H1 (cell line): Measurements from ENCODE around the gene ZNF362. TPM values are rescaled to one million over a fixed set of nuclear protein-coding genes. Genes with fewer than 3 reads are reported as not detected.

Experiments
- CTCF ChIA-PET: fragments of 300-600 bp; sonication (Branson Sonifier 250); formaldehyde crosslinking; loops from one replicate; lab custom pipeline; 2021; ENCODE audit not compliant: partially characterized antibody; lab: Charles Lee
- POLR2A ChIA-PET: fragments of 300-600 bp; sonication (Branson Sonifier 250); formaldehyde crosslinking; loops from one replicate; lab custom pipeline; 2021; ENCODE audit warnings: inconsistent platforms; ENCODE audit not compliant: partially characterized antibody; lab: Charles Lee
- DNase-seq, 2 experiments: peaks; one replicate each; pipeline versions ENCODE4 v3.0.0 to v3.0.0-alpha.2; 2010 to 2022; ENCODE audit warnings: low spot score in 2 of 2, low read depth in 1 of 2, mixed read lengths in 1 of 2
- FAIRE-seq: peaks from 2 replicates; lab custom pipeline; 2011; peaks lifted over from hg19 to GRCh38; lab: Jason Lieb, UNC
- H2AFZ ChIP-seq: 2 replicates; pipeline ENCODE4 v1.8.1; 2012; ENCODE audit warnings: low read length, inconsistent platforms
- H2AK5ac ChIP-seq: 2 replicates; pipeline ENCODE4 v1.6.1; 2013; ENCODE audit warnings: low read depth, low read length
- H2BK120ac ChIP-seq: replicated peaks from 2 replicates; pipeline ENCODE3; 2013; ENCODE audit warnings: low read depth, low read length, inconsistent platforms
- H2BK12ac ChIP-seq: 2 replicates; pipeline ENCODE4 v1.6.1; 2013; ENCODE audit warnings: low read depth, low read length
- H2BK15ac ChIP-seq: 2 replicates; pipeline ENCODE4 v1.6.1; 2013; ENCODE audit warnings: low read length
- H2BK20ac ChIP-seq: 2 replicates; pipeline ENCODE4 v1.6.1; 2013; ENCODE audit warnings: low read length
- H2BK5ac ChIP-seq: 2 replicates; pipeline ENCODE4 v1.6.1; 2013; ENCODE audit warnings: low read depth, low read length
- H3K14ac ChIP-seq: 2 replicates; pipeline ENCODE4 v1.6.1; 2013; ENCODE audit warnings: inconsistent platforms; ENCODE audit not compliant: insufficient read length
- H3K18ac ChIP-seq: 2 replicates; pipeline ENCODE4 v1.6.1; 2013; ENCODE audit warnings: low read length; ENCODE audit errors: extremely low read depth
- H3K23ac ChIP-seq: 2 replicates; pipeline ENCODE4 v1.6.1; 2013; ENCODE audit warnings: inconsistent platforms; ENCODE audit not compliant: insufficient read length
- H3K23me2 ChIP-seq: 2 replicates; pipeline ENCODE4 v1.6.1; 2013; ENCODE audit warnings: low read depth, low read length
- H3K27ac ChIP-seq: 2 replicates; pipeline ENCODE4 v1.6.1; 2011; ENCODE audit warnings: low read depth, low read length, inconsistent platforms
- H3K27me3 ChIP-seq, 4 experiments: replicated peaks in 1 of 4; 1 replicate in 1 of 4; 2 replicates in 3 of 4; pipeline versions ENCODE4 v1.6.1 to v1.8.1; 2011 to 2013; ENCODE audit warnings: low read length in 3 of 4, mild to moderate bottlenecking in 3 of 4, inconsistent platforms in 2 of 4, mixed read lengths in 2 of 4, moderate library complexity in 1 of 4; ENCODE audit not compliant: control insufficient read depth in 3 of 4, insufficient read depth in 3 of 4; ENCODE audit errors: extremely low read depth in 1 of 4
- H3K36me3 ChIP-seq, 4 experiments: 2 replicates each; pipeline versions ENCODE4 v1.6.1 to v1.8.1; 2011 to 2013; ENCODE audit warnings: mild to moderate bottlenecking in 4 of 4, low read length in 3 of 4, moderate library complexity in 2 of 4, control low read depth in 1 of 4, inconsistent platforms in 1 of 4; ENCODE audit not compliant: insufficient read depth in 4 of 4, control insufficient read depth in 2 of 4
- H3K4ac ChIP-seq: replicated peaks from 2 replicates; pipeline ENCODE3; 2013; ENCODE audit warnings: low read length, low read depth, mixed read lengths, inconsistent platforms; ENCODE audit not compliant: insufficient read length
- H3K4me1 ChIP-seq, 4 experiments: replicated peaks in 1 of 4; 1 replicate in 1 of 4; 2 replicates in 3 of 4; pipeline versions ENCODE4 v1.6.1 to v1.8.1; 2011 to 2013; ENCODE audit warnings: low read length in 3 of 4, inconsistent platforms in 2 of 4, mixed read lengths in 1 of 4; ENCODE audit not compliant: insufficient read depth in 4 of 4, control insufficient read depth in 3 of 4
- H3K4me2 ChIP-seq, 2 experiments: 2 replicates each; pipeline versions ENCODE4 v1.6.1 to v1.8.1; 2011 to 2013; ENCODE audit warnings: low read depth in 2 of 2, low read length in 2 of 2, control low read depth in 1 of 2, inconsistent platforms in 1 of 2, mild to moderate bottlenecking in 1 of 2; ENCODE audit not compliant: insufficient read depth in 1 of 2
- H3K4me3 ChIP-seq, 4 experiments: fragments of 200-600, 300-600 bp in 1 of 4; sonication (generic), shearing (Covaris generic), sonication (Bioruptor Twin) in 1 of 4; 2 replicates each; pipeline versions ENCODE4 v1.5.1 to v1.8.1; 2011 to 2016; ENCODE audit warnings: low read length in 4 of 4, low read depth in 3 of 4, control low read depth in 2 of 4, inconsistent platforms in 2 of 4, mild to moderate bottlenecking in 2 of 4, mixed read lengths in 1 of 4, moderate library complexity in 1 of 4; ENCODE audit not compliant: insufficient read depth in 2 of 4; ENCODE audit errors: extremely low read depth in 1 of 4
- H3K56ac ChIP-seq: replicated peaks from 2 replicates; pipeline ENCODE3; 2013; ENCODE audit warnings: low read depth, mild to moderate bottlenecking, mixed read lengths, low read length, inconsistent platforms; ENCODE audit not compliant: insufficient read length
- H3K79me1 ChIP-seq: 2 replicates; pipeline ENCODE4 v1.6.1; 2013; ENCODE audit warnings: low read depth, low read length, control low read depth
- H3K79me2 ChIP-seq, 2 experiments: 2 replicates each; pipeline versions ENCODE4 v1.6.1 to v1.8.1; 2012 to 2013; ENCODE audit warnings: low read length in 2 of 2, mild to moderate bottlenecking in 2 of 2, inconsistent platforms in 1 of 2; ENCODE audit not compliant: insufficient read depth in 2 of 2, control insufficient read depth in 1 of 2
- H3K9ac ChIP-seq, 4 experiments: replicated peaks in 1 of 4; 1 replicate in 1 of 4; 2 replicates in 3 of 4; pipeline versions ENCODE4 v1.6.1 to v1.8.1; 2011 to 2013; ENCODE audit warnings: low read depth in 3 of 4, low read length in 3 of 4, control low read depth in 2 of 4, mild to moderate bottlenecking in 2 of 4, moderate library complexity in 2 of 4, inconsistent platforms in 1 of 4; ENCODE audit errors: extremely low read depth in 1 of 4
- H3K9me3 ChIP-seq, 2 experiments: 2 replicates each; pipeline versions ENCODE4 v1.6.1 to v1.8.1; 2012 to 2013; ENCODE audit warnings: mild to moderate bottlenecking in 2 of 2, moderate library complexity in 2 of 2, control low read depth in 1 of 2, inconsistent platforms in 1 of 2, low read depth in 1 of 2, low read length in 1 of 2, mixed read lengths in 1 of 2; ENCODE audit not compliant: insufficient read depth in 2 of 2
- H4K20me1 ChIP-seq, 2 experiments: replicated peaks in 1 of 2; 2 replicates each; pipeline versions ENCODE3 to v1.8.1; 2011 to 2013; ENCODE audit warnings: inconsistent platforms in 2 of 2, low read length in 2 of 2, mild to moderate bottlenecking in 1 of 2; ENCODE audit not compliant: insufficient read depth in 2 of 2, control insufficient read depth in 1 of 2
- H4K5ac ChIP-seq: 2 replicates; pipeline ENCODE4 v1.6.1; 2013; ENCODE audit warnings: low read length, low read depth, mixed read lengths, inconsistent platforms; ENCODE audit not compliant: insufficient read length
- H4K8ac ChIP-seq: 2 replicates; pipeline ENCODE4 v1.8.0; 2013; ENCODE audit warnings: mild to moderate bottlenecking, moderate library complexity, low read length, inconsistent platforms; ENCODE audit not compliant: insufficient read depth; ENCODE audit errors: extremely low read depth
- H4K91ac ChIP-seq: replicated peaks from 2 replicates; pipeline ENCODE3; 2013; ENCODE audit warnings: low read length, mixed read lengths, inconsistent platforms; ENCODE audit not compliant: insufficient read length
- CEBPB ChIP-seq: IDR thresholded peaks from 2 replicates; pipeline ENCODE4 v1.6.1; 2012; ENCODE audit warnings: low read depth, low read length
- NRF1 ChIP-seq: IDR thresholded peaks from 2 replicates; pipeline ENCODE4 v1.6.1; 2011; ENCODE audit warnings: mild to moderate bottlenecking, low read depth, low read length, improper control_type of control experiment
- PHF8 ChIP-seq: fragments of 200-600 bp; sonication (generic); conservative IDR thresholded peaks from 2 replicates; pipeline ENCODE4 v1.7.1; 2012; ENCODE audit warnings: low read depth, mild to moderate bottlenecking, inconsistent platforms, low read length, moderate library complexity
- POU5F1 ChIP-seq: IDR thresholded peaks from 2 replicates; pipeline ENCODE4 v1.6.1; 2011; ENCODE audit warnings: low read depth, mild to moderate bottlenecking, low read length, moderate library complexity
- SIRT6 ChIP-seq: IDR thresholded peaks from one replicate; pipeline ENCODE4 v1.7.1; 2012; ENCODE audit warnings: low read length, inconsistent platforms
- TCF12 ChIP-seq: IDR thresholded peaks from 2 replicates; pipeline ENCODE4 v1.6.1; 2011; ENCODE audit warnings: low read depth, mild to moderate bottlenecking, low read length
- USF2 ChIP-seq: IDR thresholded peaks from 2 replicates; pipeline ENCODE4 v1.6.1; 2011; ENCODE audit warnings: low read length, improper control_type of control experiment
- WGBS, 2 experiments: shearing (Covaris generic) in 1 of 2; methylation state at CpG; one replicate each; pipeline versions ENCODE4 v1.1.6 to v1.1.7; 2013 to 2015; ENCODE audit warnings: low lambda C conversion rate in 2 of 2, mixed read lengths in 2 of 2, inconsistent platforms in 1 of 2, low coverage in 1 of 2, missing lambda C conversion rate in 1 of 2; ENCODE audit not compliant: insufficient replicate concordance in 2 of 2, insufficient coverage in 1 of 2, insufficient read length in 1 of 2; ENCODE audit errors: extremely low coverage in 1 of 2, missing lambda C conversion rate in 1 of 2; 5-methylcytosine and 5-hydroxymethylcytosine counted together
- polyA plus RNA-seq, 7 experiments: library from polyadenylated mRNA; depleted of rRNA in 3 of 7; stranded (reverse) in 5 of 7; unstranded in 2 of 7; fragments of >200 nt in 5 of 7; fragments of 200-250 nt in 2 of 7; gene quantifications; 1 replicate in 5 of 7; 2 replicates in 1 of 7; 4 replicates in 1 of 7; pipeline versions ENCODE4 v1.2.1 to v1.2.3, GENCODE V29; 2011 to 2013; ENCODE audit warnings: missing spikeins in 2 of 7, mixed read lengths in 2 of 7
- total RNA-seq: library from RNA; stranded (reverse); fragmentation: NEBNext Ultra II Directional; extraction: Animal tissue kit (Norgen Biotek cat#: 25700); gene quantifications from 2 replicates; pipeline ENCODE4 v1.2.1, GENCODE V29; 2021

Gene ZNF362
- total and polyA plus RNA-seq, 2 of the 8 experiments (the other 6 are each of a cell fraction or from before 2014, with no cell fraction given) = 24.2 to 27.8 TPM

- H4K20me1 ChIP-seq = peaks cover 2 to 26% of the 10 kb centered on the region in 2 experiments
Observed at GRCh38 chr1:33274446-33274845, 18.2 kb downstream of the ZNF362 start.

More at GRCh38 chr1:33274446-33274845, 18.2 kb downstream of the ZNF362 start:
- H4K8ac ChIP-seq = no peak overlapping the region
- 91% methylated on average over 1 of the region's 1 CpG; no CpG with 5 or more reads in 1 of the 2 experiments for WGBS, 2 experiments
- no peak overlapping the region for H3K9ac ChIP-seq
- POLR2A ChIA-PET = interaction anchor here (0.9 to 2.4 kb wide), 4 partner anchors 9 to 94 kb away, joined by 3 to 6 read pairs (median 4); no protein-coding TSS in a partner anchor
- H2AK5ac ChIP-seq = no peak overlapping the region
- H3K4ac ChIP-seq = no peak overlapping the region
- peaks cover 0 to 5% (median 2%) of the 10 kb centered on the region in 4 experiments; a peak in 2 of 8 replicates for H3K36me3 ChIP-seq
- H3K4me2 ChIP-seq = no peak overlapping the region
- no peak for FAIRE-seq
- no peaks in the 10 kb centered on the region for H3K9me3 ChIP-seq
- CTCF ChIA-PET = interaction anchor here (0.6 to 1.8 kb wide), 10 partner anchors 10 to 359 kb away, joined by 3 to 6 read pairs (median 3); no protein-coding TSS in a partner anchor
- H3K56ac ChIP-seq = no peak overlapping the region
- no peak overlapping the region for H2BK12ac ChIP-seq
- no peaks in the 10 kb centered on the region for H3K27me3 ChIP-seq
- no peak overlapping the region for H3K18ac ChIP-seq
- H2BK20ac ChIP-seq = no peak overlapping the region
- H3K23me2 ChIP-seq = no peaks in the 10 kb centered on the region
- 0 out of 4 replicates have a peak, but pooled peaks cover 0 to 8% of the 10 kb centered on the region in 2 experiments for H3K79me2 ChIP-seq
- no peak overlapping the region for H3K23ac ChIP-seq
- H2AFZ ChIP-seq = no peak overlapping the region
- no peak overlapping the region for H4K5ac ChIP-seq
- H3K4me1 ChIP-seq = peaks cover 0 to 13% (median 3%) of the 10 kb centered on the region in 4 experiments; a peak in 5 of 7 replicates
- DNase-seq = no peak
- no peak overlapping the region for H3K27ac ChIP-seq
- peaks cover 9% of the 10 kb centered on the region for H3K79me1 ChIP-seq
- H4K91ac ChIP-seq = no peak overlapping the region
- H3K4me3 ChIP-seq = no peak overlapping the region
- no peak overlapping the region for H2BK120ac ChIP-seq
- no peak overlapping the region for H2BK5ac ChIP-seq
- TF ChIP-seq POU5F1 = no peak
- no peak for TF ChIP-seq USF2
- TF ChIP-seq PHF8 = no peak
- no peak for TF ChIP-seq TCF12
- no peak for TF ChIP-seq NRF1
- no peak for TF ChIP-seq CEBPB
- TF ChIP-seq SIRT6 = no peak
- TF ChIP-seq, all 59 proteins: peak for 0
- Histone ChIP-seq H2BK15ac (no peak overlapping the region), H3K14ac (no peak overlapping the region)
